BLaER1 (cell line): ENCODE results near the gene ILRUN.
A peak's percentile ranks its signal among the peaks of the same experiment; 100 is the strongest.
"Not testable (repeated sequence)": the region's sequence is repeated elsewhere in the genome, so short reads cannot be mapped to it uniquely, and the experiment has no call there.

Source experiments
- H3K27ac ChIP-seq: shearing (Covaris generic); formaldehyde crosslinking; 2 replicates; pipeline ENCODE4 v1.8.1; 2022
- H3K27me3 ChIP-seq: shearing (Covaris generic); formaldehyde crosslinking; 2 replicates; pipeline ENCODE4 v1.8.1; 2022
- H3K36me3 ChIP-seq: shearing (Covaris generic); formaldehyde crosslinking; 2 replicates; pipeline ENCODE4 v1.8.1; 2022
- H3K4me1 ChIP-seq: shearing (Covaris generic); formaldehyde crosslinking; 2 replicates; pipeline ENCODE4 v1.8.1; 2022
- H3K4me2 ChIP-seq: shearing (Covaris generic); formaldehyde crosslinking; 2 replicates; pipeline ENCODE4 v1.8.1; 2022
- H3K4me3 ChIP-seq: shearing (Covaris generic); formaldehyde crosslinking; 2 replicates; pipeline ENCODE4 v1.8.1; 2022
- H3K9ac ChIP-seq: shearing (Covaris generic); formaldehyde crosslinking; 2 replicates; pipeline ENCODE4 v1.8.1; 2022
- H3K9me3 ChIP-seq: shearing (Covaris generic); formaldehyde crosslinking; 2 replicates; pipeline ENCODE4 v1.8.1; 2022
- H4K20me1 ChIP-seq: shearing (Covaris generic); formaldehyde crosslinking; 2 replicates; pipeline ENCODE4 v1.8.1; 2022
- Cebpa-rat ChIP-seq: shearing (Covaris generic); IDR thresholded peaks from 2 replicates; pipeline ENCODE4 v1.8.1; 2022

The ILRUN gene

DNA sequence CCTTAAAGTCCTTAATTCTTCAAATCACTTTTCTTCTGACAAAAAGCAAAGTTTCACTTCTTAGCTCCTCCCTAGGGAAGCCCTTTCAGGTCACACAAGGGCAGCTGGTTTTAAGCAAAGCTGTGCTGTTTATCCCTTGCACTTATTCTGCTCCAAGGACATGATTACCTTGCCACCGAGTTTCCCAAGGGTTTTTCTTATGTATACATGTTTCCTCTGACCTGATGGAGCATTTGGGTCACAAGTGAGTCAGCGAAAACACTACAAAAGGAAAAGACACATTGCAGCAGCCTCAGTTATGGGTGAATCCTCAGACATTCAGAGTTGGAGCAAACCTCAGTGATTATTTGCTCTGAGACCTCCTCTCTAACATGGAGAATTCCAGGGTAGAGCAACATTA is 26.6 kb upstream of the ILRUN start:
- TF ChIP-seq Cebpa-rat = no peak
- no peaks in the 10 kb centered on the region for H3K27me3 ChIP-seq
- H3K9me3 ChIP-seq = peaks cover 20% of the 10 kb centered on the region
- H3K27ac ChIP-seq = no peak overlapping the region
- H3K9ac ChIP-seq = 0 out of 2 replicates have a peak overlapping the region, but pooled peaks have one; percentile 28
- H3K36me3 ChIP-seq = no peaks in the 10 kb centered on the region
- no peak overlapping the region for H3K4me3 ChIP-seq
- 0 out of 2 replicates have a peak overlapping the region, but pooled peaks have one; percentile 9 for H3K4me2 ChIP-seq
- H4K20me1 ChIP-seq = no peaks in the 10 kb centered on the region
- H3K4me1 ChIP-seq = peaks cover 8% of the 10 kb centered on the region; the same call in 1 of the 2 replicates

- Histone ChIP-seq H3K27me3 (no peaks in the 10 kb centered on the region), H3K9ac (no peak overlapping the region), H4K20me1 (no peaks in the 10 kb centered on the region), H3K27ac (no peak overlapping the region), H3K9me3 (peaks cover 20% of the 10 kb centered on the region), H3K36me3 (no peaks in the 10 kb centered on the region), H3K4me2 (no peak overlapping the region), H3K4me3 (no peak overlapping the region), H3K4me1 (peaks cover 8% of the 10 kb centered on the region; the same call in 1 of the 2 replicates)
- no peak for TF ChIP-seq Cebpa-rat
These were observed 25.9 kb upstream of the ILRUN start for GRCh38 chr6:34722451-34722850.

DNA sequence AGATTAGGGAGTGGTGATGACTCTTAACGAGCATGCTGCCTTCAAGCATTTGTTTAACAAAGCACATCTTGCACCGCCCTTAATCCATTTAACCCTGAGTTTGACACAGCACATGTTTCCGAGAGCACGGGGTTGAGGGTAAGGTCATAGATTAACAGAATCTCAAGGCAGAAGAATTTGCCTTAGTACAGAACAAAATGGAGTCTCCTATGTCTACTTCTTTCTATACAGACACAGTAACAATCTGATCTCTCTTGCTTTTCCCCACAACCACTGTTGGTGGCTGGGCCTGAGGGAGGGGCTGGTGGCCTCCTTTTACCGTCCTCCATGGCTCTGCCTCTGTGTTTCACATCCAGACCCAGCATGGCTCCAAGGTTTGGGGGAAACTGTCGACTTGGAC is 23.6 kb upstream of the ILRUN start:
- not testable (repeated sequence) for H3K9me3 ChIP-seq, H3K4me2 ChIP-seq, H3K9ac ChIP-seq, H3K36me3 ChIP-seq, H4K20me1 ChIP-seq, H3K27me3 ChIP-seq, H3K4me3 ChIP-seq, H3K27ac ChIP-seq, H3K4me1 ChIP-seq

GRCh38 chr6:34719646-34720045 is 23.1 kb upstream of the ILRUN start:
- H3K9me3 ChIP-seq, H3K4me2 ChIP-seq, H3K36me3 ChIP-seq, H3K9ac ChIP-seq, H3K27ac ChIP-seq, H3K4me3 ChIP-seq, H3K27me3 ChIP-seq, H3K4me1 ChIP-seq, H4K20me1 ChIP-seq: not testable (repeated sequence)

DNA sequence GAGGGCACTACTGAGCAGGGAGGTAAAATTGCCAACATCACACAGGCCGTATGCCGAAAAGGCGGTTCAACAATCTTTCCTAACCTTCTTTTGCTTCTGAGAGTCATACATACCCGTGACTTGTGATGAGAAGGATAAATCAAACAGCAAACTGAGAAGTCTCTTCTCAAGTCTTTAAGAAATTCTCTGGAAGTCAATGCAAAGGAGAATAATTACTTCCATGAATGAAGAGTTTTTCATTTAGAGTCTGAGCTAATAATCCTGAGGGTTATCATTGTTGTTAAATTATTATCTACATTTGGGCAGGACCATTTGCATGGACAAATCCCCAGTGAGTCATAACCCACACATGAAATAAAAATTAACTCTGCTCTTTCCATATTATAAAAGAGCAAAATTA is 22.4 kb upstream of the ILRUN start:
- Histone ChIP-seq H3K4me1 (peaks cover 8% of the 10 kb centered on the region; the same call in 1 of the 2 replicates), H3K9me3 (no peaks in the 10 kb centered on the region), H3K4me2 (no peak overlapping the region), H3K4me3 (no peak overlapping the region), H3K36me3 (no peaks in the 10 kb centered on the region), H3K27ac (no peak overlapping the region), H4K20me1 (no peaks in the 10 kb centered on the region), H3K9ac (no peak overlapping the region), H3K27me3 (no peaks in the 10 kb centered on the region)
- no peak for TF ChIP-seq Cebpa-rat

- Histone ChIP-seq H4K20me1 (no peaks in the 10 kb centered on the region), H3K4me3 (no peak overlapping the region), H3K36me3 (no peaks in the 10 kb centered on the region), H3K27me3 (no peaks in the 10 kb centered on the region), H3K9ac (no peak overlapping the region), H3K27ac (no peak overlapping the region), H3K4me1 (no peaks in the 10 kb centered on the region), H3K9me3 (no peaks in the 10 kb centered on the region), H3K4me2 (no peak overlapping the region)
- TF ChIP-seq Cebpa-rat = no peak
These were observed 20.9 kb upstream of the ILRUN start for GRCh38 chr6:34717466-34717865.

GRCh38 chr6:34714663-34715062 is 18.1 kb upstream of the ILRUN start:
- Histone ChIP-seq H3K9me3 (no peaks in the 10 kb centered on the region), H3K9ac (no peak overlapping the region), H3K4me3 (no peak overlapping the region), H3K4me2 (no peak overlapping the region), H3K27ac (no peak overlapping the region), H3K27me3 (no peaks in the 10 kb centered on the region), H3K36me3 (no peaks in the 10 kb centered on the region), H4K20me1 (no peaks in the 10 kb centered on the region), H3K4me1 (no peaks in the 10 kb centered on the region)
- TF ChIP-seq Cebpa-rat = no peak

GRCh38 chr6:34712881-34713280 is 16.3 kb upstream of the ILRUN start:
- H4K20me1 ChIP-seq, H3K4me2 ChIP-seq, H3K27me3 ChIP-seq, H3K36me3 ChIP-seq, H3K27ac ChIP-seq, H3K9me3 ChIP-seq, H3K4me1 ChIP-seq, H3K9ac ChIP-seq, H3K4me3 ChIP-seq: not testable (repeated sequence)

- Histone ChIP-seq H3K27me3 (no peaks in the 10 kb centered on the region), H3K4me1 (peaks cover 2% of the 10 kb centered on the region; the same call in 1 of the 2 replicates), H3K27ac (no peak overlapping the region), H3K9ac (no peak overlapping the region), H3K4me2 (no peak overlapping the region), H3K9me3 (no peaks in the 10 kb centered on the region), H3K36me3 (no peaks in the 10 kb centered on the region), H3K4me3 (no peak overlapping the region), H4K20me1 (no peaks in the 10 kb centered on the region)
- no peak for TF ChIP-seq Cebpa-rat
These were observed 12.8 kb upstream of the ILRUN start for GRCh38 chr6:34709386-34709785.

- Histone ChIP-seq H3K9ac (no peak overlapping the region), H3K4me2 (no peak overlapping the region), H3K4me1 (peaks cover 5% of the 10 kb centered on the region; the same call in 1 of the 2 replicates), H3K27ac (no peak overlapping the region), H4K20me1 (no peaks in the 10 kb centered on the region), H3K9me3 (no peaks in the 10 kb centered on the region), H3K36me3 (no peaks in the 10 kb centered on the region), H3K4me3 (no peak overlapping the region), H3K27me3 (no peaks in the 10 kb centered on the region)
- no peak for TF ChIP-seq Cebpa-rat
These were observed 8.7 kb upstream of the ILRUN start for GRCh38 chr6:34705241-34705640.

DNA sequence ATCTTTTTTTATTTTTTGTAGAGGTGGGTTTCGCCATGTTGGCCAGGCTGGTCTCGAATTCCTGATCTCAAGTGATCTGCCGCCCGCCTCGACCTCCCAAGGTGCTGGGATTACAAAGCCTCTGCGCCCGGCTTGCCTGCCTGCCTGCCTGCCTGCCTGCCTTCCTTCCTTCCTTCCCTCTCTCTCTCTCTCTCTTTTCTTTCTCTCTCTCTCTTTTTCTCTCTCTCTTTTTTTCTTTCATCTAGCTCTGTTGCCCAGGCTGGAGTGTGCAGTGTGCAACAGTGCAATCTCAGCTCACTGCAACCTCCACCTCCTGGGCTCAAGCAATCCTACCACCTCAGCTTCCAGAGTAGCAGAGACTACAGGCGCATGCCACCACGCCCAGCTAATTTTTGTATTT is 4.6 kb upstream of the ILRUN start:
- Histone ChIP-seq H3K9ac (no peak overlapping the region), H3K27ac (no peak overlapping the region), H3K27me3 (no peaks in the 10 kb centered on the region), H3K4me1 (peaks cover 13% of the 10 kb centered on the region), H3K36me3 (no peaks in the 10 kb centered on the region), H3K9me3 (no peaks in the 10 kb centered on the region), H3K4me3 (no peak overlapping the region), H3K4me2 (no peak overlapping the region), H4K20me1 (peaks cover 2% of the 10 kb centered on the region)
- no peak for TF ChIP-seq Cebpa-rat
